ENCODE results near the gene SUSD5. TPM values are rescaled to one million over a fixed set of nuclear protein-coding genes. Genes with fewer than 3 reads are reported as not detected.

Gene SUSD5
- total RNA-seq, 1 experiment from 2014 or later, result 4.9 TPM

DNA sequence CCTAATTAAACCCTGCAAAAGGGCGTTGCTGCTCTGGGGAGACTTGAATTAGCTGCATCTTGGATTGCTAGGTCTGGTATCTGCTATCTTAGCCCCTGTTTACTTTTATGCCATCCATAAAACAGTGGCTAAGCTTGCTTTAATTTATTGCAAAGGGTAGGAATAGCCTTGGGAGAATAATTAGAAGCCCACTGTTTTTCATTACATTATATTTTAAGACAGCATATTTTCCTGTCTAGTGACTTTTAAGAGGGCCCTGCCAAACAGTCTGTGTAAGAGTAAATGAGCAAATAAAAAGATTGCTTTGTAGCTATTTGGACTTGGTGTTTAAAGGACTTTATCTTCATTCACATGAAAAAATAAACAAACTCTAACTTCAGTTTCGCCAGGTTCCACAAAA lies 17.4 kb upstream of the SUSD5 start:
- Histone ChIP-seq H3K4ac (ENCODE audit: low read depth, low read length) (no peak overlapping the region), H2BK15ac (ENCODE audit: low read depth, low read length) (no peak overlapping the region), H2BK5ac (ENCODE audit: insufficient read length, low read length) (no peak overlapping the region), H3K4me1 (ENCODE audit: insufficient read depth, low read length) (no peaks in the 10 kb centered on the region), H4K20me1 (ENCODE audit: control insufficient read depth, insufficient read depth, insufficient read length) (no peaks in the 10 kb centered on the region), H3T11ph (ENCODE audit: low read length) (no peak overlapping the region), H3K4me2 (ENCODE audit: insufficient read depth, insufficient read length, low read length) (no peak overlapping the region), H3K27me3 (ENCODE audit: insufficient read depth, low read length) (no peaks in the 10 kb centered on the region), H3K9me3 (ENCODE audit: control insufficient read depth, low read depth, low read length) (no peaks in the 10 kb centered on the region), H4K8ac (replicated peaks; ENCODE audit: insufficient read length, low read depth, low read length) (no peak overlapping the region), H2AFZ (ENCODE audit: low read length) (no peak overlapping the region), H3K79me2 (ENCODE audit: insufficient read depth, low read length) (no peaks in the 10 kb centered on the region), H2BK20ac (ENCODE audit: low read depth, low read length, poor library complexity, severe bottlenecking) (no peak overlapping the region), H3K27ac (ENCODE audit: insufficient read length, low read depth, low read length) (no peak overlapping the region), H4K91ac (ENCODE audit: insufficient read length, low read depth, low read length) (no peak overlapping the region), H3K56ac (ENCODE audit: insufficient read length, low read depth, low read length) (no peak overlapping the region), H3K18ac (ENCODE audit: insufficient read length, low read depth, low read length) (no peak overlapping the region), H3K9ac (ENCODE audit: extremely low read depth, insufficient read length, low read length) (no peak overlapping the region), H3K23me2 (ENCODE audit: insufficient read length, low read depth, low read length, poor library complexity, severe bottlenecking) (no peaks in the 10 kb centered on the region), H4K5ac (ENCODE audit: insufficient read length, low read depth, low read length) (no peak overlapping the region), H3K14ac (ENCODE audit: insufficient read depth, low read length) (no peak overlapping the region), H3K23ac (ENCODE audit: insufficient read length, low read depth, low read length) (no peak overlapping the region), H3K79me1 (ENCODE audit: insufficient read depth, low read depth, low read length, poor library complexity, severe bottlenecking) (no peaks in the 10 kb centered on the region), H2BK12ac (ENCODE audit: insufficient read length, low read depth, low read length) (no peak overlapping the region), H2BK120ac (ENCODE audit: low read depth, low read length, poor library complexity, severe bottlenecking) (no peak overlapping the region), H2AK5ac (ENCODE audit: insufficient read length, low read length) (no peak overlapping the region)
- WGBS (ENCODE audit: extremely low coverage, insufficient read length, low lambda C conversion rate), result no CpG with 5 or more reads among the region's 2 CpGs
- H3K36me3 Mint-ChIP-seq (ENCODE audit: insufficient read depth in 1 of 3, low read depth in 3 of 3), result 0 out of 7 replicates have a peak, but pooled peaks cover 0 to 4% (median 0%) of the 10 kb centered on the region in 3 experiments
- no peak for TF ChIP-seq CTCF (conservative IDR thresholded peaks at IDR 0.05)
- H3K27me3 Mint-ChIP-seq (ENCODE audit: low read depth), result no peaks in the 10 kb centered on the region; the same call in 1 of the 2 replicates
- no peak overlapping the region for H3K27ac Mint-ChIP-seq
- H3K9me3 Mint-ChIP-seq, result peaks cover 3 to 4% of the 10 kb centered on the region in 2 experiments; a peak in 3 of 5 replicates
- no peak for DNase-seq
- peaks cover 0 to 4% of the 10 kb centered on the region in 2 experiments; a peak in 2 of 4 replicates for H3K4me1 Mint-ChIP-seq
- H3K4me3 Mint-ChIP-seq, result no peak overlapping the region
